GM12878 (cell line): ENCODE data around the gene FAM193A. TPM values are rescaled to one million over a fixed set of nuclear protein-coding genes. Genes with fewer than 3 reads are reported as not detected.

Source experiments
- ATAC-seq: fragments of 200-7000 bp; cut with Tn5 transposase; 3 replicates; pipeline ENCODE4 v1.9.1; 2020; ENCODE audit warnings: mild to moderate bottlenecking, moderate library complexity
- BruUV-seq: library from RNA; stranded (reverse); fragments of 400-500 nt; replicated peaks from 2 replicates; lab custom pipeline; 2021; lab: Mats Ljungman, UMichigan
- CTCF ChIA-PET: fragments of 300-600 bp; sonication (Branson Sonifier 250); formaldehyde crosslinking; extraction: SDS; loops from one replicate; lab custom pipeline; 2021; ENCODE audit warnings: inconsistent platforms; lab: Yijun Ruan, JAX
- POLR2A ChIA-PET: fragments of 350-600 bp; formaldehyde crosslinking; extraction: SDS; loops from one replicate; lab custom pipeline; 2021; ENCODE audit warnings: inconsistent platforms; lab: Charles Lee
- RAD21 ChIA-PET: fragments of 300-600 bp; sonication (Branson Sonifier 250); formaldehyde crosslinking; loops from one replicate; lab custom pipeline; 2023; ENCODE audit warnings: antibody characterized with exemption; ENCODE audit not compliant: unreplicated experiment; lab: Charles Lee
- SMC1A ChIA-PET: fragments of 300-600 bp; sonication (Branson Sonifier 250); formaldehyde crosslinking; loops from one replicate; lab custom pipeline; 2023; ENCODE audit not compliant: unreplicated experiment, uncharacterized antibody; lab: Charles Lee
- DNase-seq: peaks from one replicate; pipeline ENCODE4 v3.0.0-alpha.2; 2011; ENCODE audit warnings: low read depth, low spot score
- FAIRE-seq: peaks from 3 replicates; lab custom pipeline; 2011; peaks lifted over from hg19 to GRCh38; lab: Jason Lieb, UNC
- H2AFZ ChIP-seq: 2 replicates; pipeline ENCODE4 v1.6.0; 2011; ENCODE audit warnings: low read depth, low read length, control low read depth; ENCODE audit not compliant: control insufficient read depth
- H3K27ac ChIP-seq: 2 replicates; pipeline ENCODE4 v1.5.1; 2011; ENCODE audit warnings: control low read depth; ENCODE audit not compliant: control insufficient read depth, insufficient read depth
- H3K27me3 ChIP-seq, 2 experiments: replicated peaks in 1 of 2; 2 replicates each; pipeline versions ENCODE4 v1.6.0 to v1.6.1; 2011; ENCODE audit warnings: low read length in 1 of 2; ENCODE audit not compliant: control insufficient read depth in 2 of 2, insufficient read depth in 2 of 2
- H3K36me3 ChIP-seq, 2 experiments: 2 replicates each; pipeline ENCODE4 v1.5.1; 2011; ENCODE audit warnings: low read length in 1 of 2; ENCODE audit not compliant: control insufficient read depth in 2 of 2, insufficient read depth in 2 of 2
- H3K4me1 ChIP-seq: 2 replicates; pipeline ENCODE4 v1.6.1; 2011; ENCODE audit warnings: mild to moderate bottlenecking, low read length, moderate library complexity, mixed read lengths; ENCODE audit not compliant: control insufficient read depth, insufficient read depth
- H3K4me2 ChIP-seq: 2 replicates; pipeline ENCODE4 v1.6.0; 2011; ENCODE audit warnings: control low read depth; ENCODE audit not compliant: control insufficient read depth, insufficient read depth
- H3K4me3 ChIP-seq: fragments of 200-600 bp; sonication (generic); 2 replicates; pipeline ENCODE4 v1.5.1; 2016
- H3K79me2 ChIP-seq: 2 replicates; pipeline ENCODE4 v1.6.0; 2011; ENCODE audit warnings: low read length; ENCODE audit not compliant: control insufficient read depth, insufficient read depth
- H3K9ac ChIP-seq: 2 replicates; pipeline ENCODE4 v1.8.0; 2011; ENCODE audit warnings: low read length, control low read depth, mixed read lengths; ENCODE audit not compliant: control insufficient read depth, insufficient read depth
- H3K9me3 ChIP-seq: replicated peaks from 3 replicates; pipeline ENCODE4 v1.5.1; 2011; ENCODE audit warnings: mild to moderate bottlenecking, low read length; ENCODE audit not compliant: control insufficient read depth, insufficient read depth
- H4K20me1 ChIP-seq: 2 replicates; pipeline ENCODE4 v1.6.0; 2011; ENCODE audit not compliant: control insufficient read depth, insufficient read depth
- BCL11A ChIP-seq: IDR thresholded peaks from 2 replicates; pipeline ENCODE4 v1.6.1; 2011; ENCODE audit warnings: low read depth, low read length
- JUND ChIP-seq: IDR thresholded peaks from 2 replicates; pipeline ENCODE4 v1.6.1; 2012; ENCODE audit warnings: low read depth, mild to moderate bottlenecking, low read length, improper control_type of control experiment, moderate library complexity
- LARP7 ChIP-seq: fragments of 450-650 bp; IDR thresholded peaks from 2 replicates; pipeline ENCODE4 v1.6.1; 2017; ENCODE audit warnings: mild to moderate bottlenecking
- NRF1 ChIP-seq: conservative IDR thresholded peaks from 2 replicates; pipeline ENCODE4 v1.6.1; 2011; ENCODE audit warnings: mild to moderate bottlenecking, low read depth, low read length, improper control_type of control experiment
- POLR2A ChIP-seq: IDR thresholded peaks from 2 replicates; pipeline ENCODE4 v1.6.1; 2011; ENCODE audit warnings: low read depth, mild to moderate bottlenecking, low read length
- YBX1 ChIP-seq: fragments of 450-650 bp; IDR thresholded peaks from 2 replicates; pipeline ENCODE4 v1.6.1; 2016; ENCODE audit warnings: antibody characterized with exemption
- WGBS: methylation state at CpG from one replicate; pipeline ENCODE4 v1.1.6; 2016; ENCODE audit warnings: low lambda C conversion rate; ENCODE audit not compliant: insufficient replicate concordance, insufficient coverage; ENCODE audit errors: missing lambda C conversion rate; 5-methylcytosine and 5-hydroxymethylcytosine counted together
- in situ Hi-C: fragments of 300-500 bp; cut with MboI; formaldehyde crosslinking; loops from 9 replicates; pipeline ENCODE4 v1.14.3; 2018; ENCODE audit warnings: mixed read lengths
- intact Hi-C: fragments of 100-400 bp; cut with micrococcal nuclease; formaldehyde crosslinking; loops from one replicate; pipeline ENCODE4 v1.14.2; 2022; ENCODE audit not compliant: unreplicated experiment
- polyA plus RNA-seq, 11 experiments: library from polyadenylated mRNA; depleted of rRNA in 4 of 11; unstranded in 6 of 11; stranded (reverse) in 5 of 11; fragments of >200 nt; fragmentation: Nextera tagmentation in 4 of 11; fragmentation: Illumina TruSeq in 1 of 11; extraction: Ambion mirVana in 4 of 11; extraction: Trizol in 1 of 11; gene quantifications; 1 replicate in 1 of 11; 2 replicates in 10 of 11; pipeline versions ENCODE4 v1.2.1 to v1.2.3, GENCODE V29; 2011 to 2016; ENCODE audit warnings: inconsistent platforms in 2 of 11, missing spikeins in 2 of 11, low read depth in 1 of 11
- total RNA-seq, 4 experiments: library from RNA; depleted of rRNA in 3 of 4; stranded (reverse); fragments of >200 nt in 3 of 4; fragmentation: Illumina TruSeq in 1 of 4; extraction: Trizol in 1 of 4; gene quantifications; 2 replicates each; pipeline versions ENCODE4 v1.2.1 to v1.2.3, GENCODE V29; 2013 to 2021

FAM193A gene
- total and polyA plus RNA-seq, 10 of the 15 experiments (the other 5 are each of a cell fraction or from before 2014, with no cell fraction given), result 0.52 to 23.3 (median 7.4) TPM

GRCh38 chr4:2489081-2489805 lies 47.2 kb upstream of the FAM193A start:
- SMC1A ChIA-PET, result no interaction called here
- CTCF ChIA-PET, result no interaction called here
- WGBS, result 86% methylated on average over 20 of the region's 20 CpGs
- H3K9ac ChIP-seq, result no peak overlapping the region
- H3K36me3 ChIP-seq, result peaks cover 28 to 43% of the 10 kb centered on the region in 2 experiments
- in situ Hi-C loops (no loop called here), intact Hi-C loops (no loop called here)
- peaks cover 87% of the 10 kb centered on the region for H3K79me2 ChIP-seq
- no TSS peak for BruUV-seq
- no peaks in the 10 kb centered on the region; the same call in 2 of the 3 replicates for H3K9me3 ChIP-seq
- TF ChIP-seq POLR2A, result 0 out of 2 replicates have a peak, but pooled peaks have one; percentile 44
- TF ChIP-seq YBX1, result no peak
- TF ChIP-seq BCL11A, result no peak
- H3K27me3 ChIP-seq, result no peaks in the 10 kb centered on the region
- H2AFZ ChIP-seq, result no peak overlapping the region
- DNase-seq (no peak), ATAC-seq (no peak), FAIRE-seq (no peak)
- H4K20me1 ChIP-seq, result peaks cover 35% of the 10 kb centered on the region
- H3K4me3 ChIP-seq, result no peak overlapping the region
- RAD21 ChIA-PET, result no interaction called here
- no peak overlapping the region for H3K27ac ChIP-seq
- H3K4me1 ChIP-seq, result peaks cover 42% of the 10 kb centered on the region
- POLR2A ChIA-PET, result interaction anchor here (0.6 to 2.2 kb wide), 3 partner anchors 8 to 207 kb away, joined by 4 to 9 read pairs (median 4); no protein-coding TSS in a partner anchor
- H3K4me2 ChIP-seq, result no peak overlapping the region; the same call in 1 of the 2 replicates

GRCh38 chr4:2489841-2490552 lies 46.5 kb upstream of the FAM193A start:
- Histone ChIP-seq H3K4me1 (peaks cover 37% of the 10 kb centered on the region), H3K4me2 (no peak overlapping the region), H3K36me3 (peaks cover 29 to 45% of the 10 kb centered on the region in 2 experiments), H3K27me3 (no peaks in the 10 kb centered on the region), H3K9ac (no peak overlapping the region), H3K27ac (no peak overlapping the region), H2AFZ (no peak overlapping the region), H3K79me2 (peaks cover 81% of the 10 kb centered on the region), H3K4me3 (no peak overlapping the region), H3K9me3 (no peaks in the 10 kb centered on the region; the same call in 2 of the 3 replicates), H4K20me1 (peaks cover 31% of the 10 kb centered on the region)
- ChIA-PET RAD21 (no interaction called here), POLR2A (interaction anchor here (0.6 to 1.4 kb wide), 2 partner anchors 21 to 51 kb away, joined by 4 read pairs; partner anchors contain the start of gene RNF4), CTCF (no interaction called here), SMC1A (interaction anchor here (0.9 to 1.1 kb wide), 2 partner anchors 11 to 20 kb away, joined by 3 read pairs; no protein-coding TSS in a partner anchor)
- WGBS, result 92% methylated on average over 9 of the region's 9 CpGs
- DNase-seq (no peak), FAIRE-seq (no peak), ATAC-seq (no peak)
- no peak for TF ChIP-seq NRF1
- no peak for TF ChIP-seq LARP7
- no peak for TF ChIP-seq JUND
- BruUV-seq, result no TSS peak
- intact Hi-C loops, result no loop called here
- in situ Hi-C loops, result no loop called here
